ENCODE data around the gene KRT23.
"Not testable (repeated sequence)": the region's sequence is repeated elsewhere in the genome, so short reads cannot be mapped to it uniquely, and the experiment has no call there.

Gene KRT23

DNA sequence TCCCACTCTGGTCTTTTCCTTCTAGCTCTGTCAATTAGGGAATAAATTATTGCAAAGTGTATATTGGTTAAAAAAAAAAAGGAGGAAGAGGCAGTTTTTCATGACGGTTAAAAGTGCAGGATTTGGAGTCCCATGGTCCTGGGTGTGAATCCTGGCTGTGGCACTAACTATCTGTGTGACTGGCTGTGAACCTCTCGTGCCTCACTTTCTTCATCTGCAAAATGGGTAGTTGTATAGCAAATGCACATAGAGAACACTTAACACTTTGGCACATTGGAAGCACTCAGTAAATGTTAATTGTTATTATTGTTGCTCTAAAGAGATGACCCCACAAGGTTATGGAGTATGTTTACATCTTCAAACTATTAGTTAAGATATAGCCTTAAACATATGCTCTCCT is 10.5 kb upstream of the KRT23 start:
- no peak for DNase-seq

DNA sequence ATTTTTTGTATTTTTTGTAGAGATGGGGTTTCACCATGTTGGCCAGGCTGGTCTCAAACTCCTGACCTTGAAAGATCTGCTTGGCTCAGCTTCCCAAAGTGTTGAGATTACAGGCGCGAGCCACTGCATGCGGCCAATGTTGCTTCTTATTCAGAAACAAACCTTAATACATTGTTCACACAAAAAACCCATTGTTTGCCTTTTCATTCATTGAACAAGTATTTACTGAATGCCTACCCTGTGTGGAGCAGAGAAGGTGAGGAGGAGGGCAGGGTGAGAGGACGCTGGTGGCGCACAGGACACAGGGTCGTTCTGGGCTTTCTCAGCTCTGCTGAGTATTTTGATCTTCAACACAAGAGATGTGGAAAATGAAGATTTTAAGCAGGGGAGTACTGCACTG is 8.0 kb upstream of the KRT23 start:
- no peak for DNase-seq

DNA sequence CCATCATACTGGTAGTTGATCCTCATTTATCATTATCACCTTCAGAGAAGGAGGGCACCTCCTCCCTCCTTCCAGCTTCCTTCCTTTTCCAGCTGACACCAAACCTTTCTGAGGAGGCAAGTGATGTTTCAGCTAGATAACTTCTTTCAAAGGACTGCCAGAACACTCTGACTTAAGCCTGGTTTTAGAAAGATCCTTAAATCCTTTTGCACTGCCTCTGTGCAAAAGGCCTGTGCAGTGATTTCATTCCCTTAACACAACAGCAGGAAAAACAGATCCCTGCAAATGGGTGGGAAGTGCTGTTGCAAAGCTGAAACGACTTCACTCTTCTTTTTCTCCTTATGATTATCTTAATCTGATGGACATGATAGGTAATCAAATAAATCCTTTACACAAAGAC is 7.1 kb upstream of the KRT23 start:
- no peak for DNase-seq

DNA sequence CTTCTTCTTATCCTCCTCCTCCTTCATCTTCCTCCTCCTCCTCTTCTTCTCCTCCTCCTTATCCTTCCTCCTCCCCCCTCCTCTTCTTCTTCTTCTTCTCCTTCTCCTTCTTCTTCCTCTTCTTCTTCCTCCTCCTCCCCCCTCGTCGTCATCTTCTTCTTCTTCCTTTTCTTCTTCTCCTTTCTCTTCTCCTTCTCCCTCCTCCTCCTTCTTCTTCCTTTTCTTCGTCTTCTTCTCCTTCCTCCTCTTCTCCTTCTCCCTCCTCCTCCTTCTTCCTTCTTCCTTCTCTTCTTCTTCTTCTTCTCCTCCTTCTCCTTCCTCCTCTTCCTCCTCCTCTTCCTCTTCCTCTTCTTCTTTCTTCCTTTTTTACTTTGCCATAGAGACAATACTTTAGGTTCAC is 5.1 kb upstream of the KRT23 start:
- DNase-seq = no peak

DNA sequence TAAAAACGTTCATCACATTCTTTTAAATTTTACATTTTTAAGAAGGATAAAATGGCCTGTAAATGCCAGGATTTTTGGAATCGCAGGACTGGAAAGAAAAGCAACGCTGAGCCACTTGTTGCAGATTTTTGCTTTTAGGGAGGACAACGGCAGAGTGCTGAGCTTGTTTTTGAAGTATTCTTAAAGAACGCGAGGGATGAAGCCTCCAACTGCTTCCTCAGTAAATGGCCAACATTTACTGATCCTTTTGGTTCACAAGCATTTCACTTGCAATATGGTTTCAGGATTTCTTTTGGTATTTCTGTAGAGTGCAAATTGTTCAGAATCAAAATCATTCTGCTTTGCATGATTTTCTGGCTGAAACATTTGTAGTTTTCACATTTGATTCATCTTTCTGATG is 2.8 kb upstream of the KRT23 start:
- no peak for DNase-seq

DNA sequence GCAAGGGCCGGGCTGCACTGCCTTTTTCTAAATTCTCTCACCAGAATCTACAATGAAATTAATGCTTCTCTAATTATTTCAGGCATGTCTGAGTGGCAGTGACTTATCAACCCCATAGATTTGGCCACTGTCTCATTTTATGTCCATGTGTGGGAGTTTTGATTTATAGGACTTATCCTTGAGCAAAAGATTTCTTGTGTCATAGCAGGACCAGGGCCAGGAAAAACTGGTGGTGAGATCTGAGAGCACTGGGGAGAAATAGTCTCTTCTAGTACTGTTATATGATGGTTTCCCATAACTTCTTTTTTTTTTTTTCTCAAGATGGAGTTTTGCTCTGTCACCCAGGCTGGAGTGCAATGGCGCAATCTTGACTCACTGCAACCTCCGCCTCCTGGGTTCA is 1.5 kb upstream of the KRT23 start:
- DNase-seq = no peak

DNA sequence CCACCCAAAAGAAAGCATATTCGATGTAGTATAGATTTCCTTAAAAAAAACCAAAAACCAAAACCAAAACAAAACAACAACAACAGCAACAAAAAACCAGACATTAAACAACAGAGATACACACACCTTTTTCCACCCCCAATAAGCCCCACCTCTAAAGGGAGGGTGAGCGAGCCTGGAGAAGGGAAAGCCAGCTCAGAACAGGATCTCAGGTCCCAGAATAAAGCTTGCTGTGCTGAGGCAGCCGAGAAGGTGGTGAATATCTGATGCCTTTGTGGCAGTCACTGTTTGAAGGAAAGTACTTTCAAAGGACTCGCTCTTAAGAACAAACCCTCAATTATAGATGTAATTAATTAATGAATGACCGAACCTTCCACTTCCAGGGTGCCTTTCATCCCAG is 470 bp downstream of the KRT23 start:
- no peak for DNase-seq

DNA sequence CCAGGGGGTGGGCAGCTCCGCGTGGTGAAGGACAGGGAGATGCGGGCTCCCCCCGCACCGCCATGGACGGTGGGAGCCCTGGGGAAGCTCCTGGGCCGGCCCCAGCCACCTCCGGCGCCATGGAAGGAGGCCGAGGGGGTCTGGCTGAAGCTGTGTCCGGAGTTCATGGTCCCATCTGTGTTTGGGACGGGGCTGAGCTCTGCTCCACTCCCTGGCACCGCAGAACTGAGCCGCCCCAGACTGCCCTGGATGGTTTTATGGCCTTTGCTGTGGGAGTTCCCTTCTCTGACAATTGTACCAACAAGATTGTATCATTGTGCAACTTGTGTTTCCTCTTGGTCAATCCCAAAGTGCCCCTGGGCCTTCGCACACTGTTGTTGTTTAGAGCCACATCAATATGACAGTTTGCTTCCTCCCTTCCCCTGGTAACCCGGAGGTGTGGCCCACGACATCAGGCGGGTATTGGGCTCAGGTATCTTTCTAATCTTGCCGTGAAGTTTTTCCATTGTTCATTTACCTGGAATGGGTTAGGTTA is 942 bp downstream of the KRT23 start:
- DNase-seq = no peak

DNA sequence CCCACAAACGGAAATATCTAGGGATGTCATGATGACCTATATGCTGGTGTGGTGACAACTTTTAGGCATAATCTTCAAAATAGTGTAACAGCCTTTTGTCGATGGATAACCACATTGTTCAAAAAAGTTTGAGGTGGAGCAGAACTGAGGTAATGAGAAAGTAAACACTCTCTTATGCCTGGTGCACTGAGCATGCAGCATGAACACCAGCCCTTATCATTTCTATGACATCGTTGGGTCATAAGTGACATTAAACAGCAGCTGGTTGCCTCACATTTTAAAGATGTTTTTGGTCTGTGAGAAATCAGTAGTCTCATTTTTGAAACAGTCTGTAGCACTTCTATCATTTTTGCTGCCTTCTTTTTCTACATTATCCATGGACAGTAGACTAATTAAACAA is 1.8 kb downstream of the KRT23 start:
- DNase-seq = no peak

DNA sequence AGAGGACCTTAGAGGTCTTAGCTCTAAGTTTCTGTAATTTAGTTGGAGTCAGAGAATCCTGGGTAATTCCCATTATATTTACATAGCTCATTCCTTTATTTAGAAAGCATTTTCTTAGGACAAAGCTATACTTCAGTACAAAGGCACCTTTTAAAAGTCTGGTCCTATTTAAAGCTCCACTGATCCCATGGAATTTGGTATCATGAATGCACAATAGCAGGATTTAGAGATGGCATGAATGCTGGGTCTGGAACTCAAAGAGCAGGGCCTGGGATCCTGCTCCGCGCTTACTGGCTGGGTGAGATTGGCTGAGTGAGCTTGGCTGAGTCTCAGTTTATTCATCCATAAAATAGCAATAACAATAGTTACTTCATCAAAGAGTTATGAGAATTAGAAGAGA is 4.8 kb downstream of the KRT23 start:
- DNase-seq = no peak

DNA sequence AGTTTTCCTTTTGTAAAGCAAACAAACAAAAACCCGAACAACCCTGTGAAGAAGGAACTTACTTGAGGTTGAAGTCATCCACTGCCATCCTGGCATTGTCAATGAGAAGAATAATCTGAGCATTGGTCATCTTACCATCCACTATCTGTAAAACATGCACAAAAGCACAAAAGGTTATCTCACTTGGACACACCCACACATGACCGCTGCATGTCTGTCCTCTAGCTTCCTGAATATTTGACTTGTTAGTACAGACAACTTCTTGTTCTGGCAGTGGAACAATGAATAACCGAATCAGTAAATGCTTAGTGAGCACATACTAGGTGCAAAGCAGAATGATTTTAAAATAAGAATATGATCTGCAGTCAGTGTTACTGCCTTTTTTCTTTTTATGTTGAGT is 6.1 kb downstream of the KRT23 start:
- DNase-seq = no peak

DNA sequence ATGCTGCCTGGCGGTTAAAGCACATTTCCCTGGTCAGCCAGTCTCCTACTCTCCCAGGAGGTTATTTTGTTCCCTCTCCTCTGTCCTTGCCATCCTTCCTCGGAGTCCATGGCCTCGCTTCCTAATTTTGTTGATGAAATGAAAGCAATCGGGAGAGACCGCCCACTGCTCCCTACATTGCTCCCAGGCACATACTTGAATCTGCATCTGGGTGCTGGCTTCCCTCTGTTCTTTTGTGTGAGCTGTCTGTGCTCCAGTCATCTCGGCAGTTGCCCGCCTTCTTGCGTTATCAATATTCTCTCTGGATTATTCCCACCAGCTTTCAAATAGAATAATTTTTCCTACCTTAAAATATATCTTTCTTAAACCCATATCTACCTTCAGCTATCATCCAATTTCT is 11.1 kb downstream of the KRT23 start:
- no peak for DNase-seq

DNA sequence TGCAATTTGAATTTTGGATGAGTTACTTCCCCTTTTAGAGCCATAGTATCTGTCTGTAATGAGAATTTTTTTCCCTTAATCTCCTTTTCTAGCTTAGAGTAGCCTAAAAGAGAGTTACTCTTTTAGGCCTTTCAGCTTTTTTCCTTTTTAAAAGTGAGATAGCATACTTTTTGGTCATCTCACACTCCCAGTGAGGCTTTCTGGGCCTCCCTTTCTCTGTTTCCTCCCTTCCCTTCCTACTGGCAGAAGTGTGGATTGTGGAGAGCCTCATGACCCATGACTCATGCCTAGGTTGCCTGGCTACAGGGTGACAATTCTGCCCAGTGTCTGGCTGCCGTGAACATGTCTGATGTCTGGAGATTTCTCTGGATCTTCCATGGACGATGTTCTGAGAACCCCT is 15.2 kb downstream of the KRT23 start:
- peak; percentile 27 for DNase-seq

DNA sequence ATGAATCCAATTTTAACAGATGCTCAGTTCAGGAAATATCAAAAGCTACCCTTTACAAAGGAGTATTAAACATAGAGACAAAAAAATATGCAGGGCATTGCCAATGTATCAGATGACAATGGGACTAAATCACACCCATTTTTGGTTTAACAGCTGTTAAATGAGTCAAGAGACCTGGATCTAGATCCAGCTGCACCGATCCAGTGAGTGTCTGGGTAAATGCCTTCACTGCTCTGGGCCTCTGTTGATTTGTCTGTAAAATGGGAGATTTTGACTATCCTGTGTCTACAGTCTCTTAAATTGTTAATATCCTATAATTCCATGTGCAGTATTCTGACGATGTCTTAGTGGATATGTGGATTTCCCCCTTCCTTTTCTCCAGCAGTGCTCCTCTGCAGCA is 16.4 kb downstream of the KRT23 start:
- DNase-seq = no peak

DNA sequence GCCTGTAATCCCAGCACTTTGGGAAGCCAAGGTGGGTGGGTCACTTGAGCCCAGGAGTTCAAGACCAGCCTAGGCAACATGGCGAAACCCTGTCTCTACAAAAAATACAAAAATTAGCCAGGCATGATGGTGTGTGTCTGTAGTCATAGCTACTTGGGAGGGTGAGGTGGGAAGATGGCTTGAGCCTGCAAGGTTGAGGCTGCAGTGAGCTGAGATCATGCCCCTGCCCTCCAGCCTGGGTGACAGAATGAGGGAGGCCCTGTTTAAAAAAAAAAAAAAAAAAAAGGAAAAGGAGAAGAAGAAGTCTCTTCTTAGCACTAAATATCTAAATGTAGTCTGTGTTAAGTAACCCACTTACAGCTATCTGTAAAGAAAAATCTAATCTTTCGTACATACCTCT is 20.3 kb downstream of the KRT23 start:
- not testable (repeated sequence) for DNase-seq

DNA sequence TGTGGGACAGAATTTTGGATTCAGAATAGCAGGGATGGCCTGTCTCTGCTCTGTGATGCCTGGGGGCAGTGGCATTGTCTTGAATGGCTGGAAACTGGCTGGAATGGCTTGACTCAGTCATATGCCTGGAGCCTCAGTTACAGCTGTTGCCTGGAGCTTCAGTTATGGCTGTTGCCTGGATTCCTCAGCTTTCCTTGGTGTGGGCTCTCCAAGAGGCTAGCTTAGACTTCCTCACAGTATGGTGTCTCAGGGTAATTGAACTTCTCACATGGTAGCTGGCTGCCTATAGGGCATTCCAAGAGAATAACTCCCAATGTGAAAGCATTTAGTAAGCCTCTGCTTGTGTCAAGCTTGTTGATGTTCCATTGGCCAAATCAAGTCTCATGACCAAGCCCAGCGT is 21.1 kb downstream of the KRT23 start:
- DNase-seq = no peak

DNA sequence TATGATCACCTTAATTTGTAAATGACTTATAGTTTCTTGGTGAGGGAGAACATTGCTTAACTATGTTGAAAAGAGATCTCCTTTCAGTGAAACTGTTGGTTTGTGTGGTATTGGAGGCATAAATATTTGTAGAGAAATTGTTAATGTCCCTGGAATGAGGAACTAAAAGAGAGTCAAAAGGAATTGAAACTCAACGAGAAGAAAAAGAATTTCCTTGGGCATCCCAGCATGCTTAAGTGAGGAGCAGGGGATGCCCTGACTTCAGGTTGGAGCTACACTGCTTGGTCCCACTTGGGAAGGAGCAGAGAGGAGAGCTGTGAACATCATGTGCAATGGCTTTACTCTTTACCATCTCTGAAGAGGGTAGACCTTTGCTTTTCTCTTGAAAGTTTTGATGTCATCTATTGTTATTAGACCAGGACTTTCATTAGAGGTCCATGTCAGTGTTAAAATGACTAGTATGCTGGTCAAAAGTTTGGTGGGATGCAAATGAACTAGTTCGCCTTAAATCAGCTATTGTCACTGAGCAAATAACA is 21.7 kb downstream of the KRT23 start:
- DNase-seq = no peak

DNA sequence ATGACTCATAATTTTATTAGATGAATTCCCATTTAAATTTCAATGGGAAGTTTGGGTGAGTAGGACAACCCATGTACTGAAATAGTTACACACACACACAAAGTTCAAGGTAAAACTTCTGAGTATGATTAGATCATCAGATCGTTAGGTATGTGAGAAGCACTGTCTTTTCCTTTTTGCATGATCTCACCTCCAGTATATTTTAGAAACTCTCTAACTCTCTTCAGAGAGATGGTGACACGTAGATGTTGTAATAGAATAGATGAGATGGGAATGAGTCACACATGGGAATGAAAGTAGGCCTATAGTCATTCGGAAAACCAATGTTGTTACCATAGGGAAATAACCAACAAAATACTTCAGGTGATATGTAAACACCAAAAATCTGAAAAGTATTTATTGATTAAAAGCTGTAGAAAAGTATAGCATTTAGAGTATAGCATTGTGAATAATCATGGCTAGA is 22.2 kb downstream of the KRT23 start:
- no peak for DNase-seq

DNA sequence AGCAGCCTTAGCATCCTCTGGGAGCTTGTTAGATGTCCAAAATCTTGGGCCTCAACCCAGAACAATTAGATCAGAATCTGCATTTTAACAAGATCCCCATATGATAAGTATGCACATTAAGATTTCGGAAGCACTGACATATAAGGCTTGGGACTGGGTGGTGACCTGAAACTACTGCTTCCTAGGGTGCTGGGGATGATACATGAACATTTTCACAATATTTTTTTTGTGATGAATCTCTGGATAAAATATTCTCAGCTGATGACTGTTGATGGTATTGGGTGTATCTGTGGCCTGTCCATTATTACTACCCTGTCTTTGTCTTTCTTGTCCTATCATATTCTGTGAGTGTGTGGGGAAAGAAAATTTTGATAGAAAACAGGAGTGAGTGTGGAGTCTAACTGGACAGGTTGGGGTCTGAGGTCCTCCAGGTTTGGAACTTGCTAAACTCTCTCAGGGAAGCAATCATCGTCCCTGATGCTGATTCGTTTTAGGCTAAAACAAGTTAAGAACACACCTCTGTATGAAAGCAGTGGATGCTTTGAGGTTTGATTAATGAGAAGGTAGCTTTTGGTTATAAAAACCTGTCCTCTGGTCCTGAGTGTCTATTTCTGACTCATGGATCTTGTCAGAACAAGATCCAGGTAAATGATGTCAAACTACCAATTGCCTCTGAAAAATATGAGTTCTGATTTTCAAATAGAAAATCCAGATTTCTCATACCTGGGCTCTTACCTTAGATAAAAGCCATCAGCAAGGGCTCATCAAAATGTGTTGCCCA is 23.2 kb downstream of the KRT23 start:
- no peak for DNase-seq

DNA sequence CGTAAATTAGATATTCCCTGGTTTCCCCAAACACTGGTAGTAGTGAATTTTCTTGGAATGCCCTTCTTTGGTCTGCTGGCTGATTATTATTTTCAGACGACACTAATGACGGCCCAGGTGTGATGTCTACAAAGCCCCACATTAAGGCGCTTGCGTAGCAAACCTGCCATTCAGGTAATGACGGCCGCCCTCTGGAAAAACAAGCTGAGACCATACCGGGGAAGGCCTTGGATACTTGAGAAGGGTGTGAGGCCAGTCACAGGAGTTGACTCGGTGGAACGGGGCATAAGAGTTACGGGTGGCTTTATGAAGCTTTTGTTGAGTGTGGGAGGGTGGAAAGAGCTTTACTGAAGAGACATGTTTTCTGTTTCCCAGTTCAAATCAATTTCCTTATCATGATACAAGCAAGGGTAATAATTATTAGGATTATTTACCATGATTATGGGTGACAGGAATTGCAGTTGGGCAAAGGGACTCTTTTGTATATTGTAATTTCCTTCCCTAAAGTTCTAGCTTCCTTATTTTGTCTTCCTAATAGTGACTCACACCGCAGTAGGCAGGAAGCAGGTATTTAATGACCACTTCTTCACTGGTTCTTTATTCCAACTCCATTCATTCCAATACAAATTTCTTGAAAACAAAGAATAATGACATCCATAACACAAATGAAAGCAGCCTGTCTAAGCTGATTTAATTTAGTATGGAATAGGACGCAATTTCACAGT is 24.8 kb downstream of the KRT23 start:
- no peak for DNase-seq

DNA sequence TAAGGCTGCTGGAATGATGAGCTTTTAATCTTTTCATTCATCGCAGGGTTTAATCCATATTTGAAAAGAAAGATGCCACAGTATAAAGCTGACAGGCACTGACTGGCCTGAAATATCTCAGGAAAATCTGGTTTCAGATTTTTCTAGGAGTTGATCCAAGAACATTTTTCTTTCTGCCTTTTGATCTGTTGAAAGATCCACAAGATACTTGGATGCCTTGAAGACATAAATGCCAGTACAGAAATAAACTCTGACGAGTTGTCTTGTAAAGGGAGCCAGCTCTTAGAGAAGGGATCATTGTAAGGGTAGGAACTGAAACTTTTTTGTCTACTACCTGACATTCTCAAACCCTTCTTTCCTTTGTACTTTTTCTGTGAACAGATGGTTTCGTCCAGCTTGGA is 27.0 kb downstream of the KRT23 start:
- no peak for DNase-seq

DNA sequence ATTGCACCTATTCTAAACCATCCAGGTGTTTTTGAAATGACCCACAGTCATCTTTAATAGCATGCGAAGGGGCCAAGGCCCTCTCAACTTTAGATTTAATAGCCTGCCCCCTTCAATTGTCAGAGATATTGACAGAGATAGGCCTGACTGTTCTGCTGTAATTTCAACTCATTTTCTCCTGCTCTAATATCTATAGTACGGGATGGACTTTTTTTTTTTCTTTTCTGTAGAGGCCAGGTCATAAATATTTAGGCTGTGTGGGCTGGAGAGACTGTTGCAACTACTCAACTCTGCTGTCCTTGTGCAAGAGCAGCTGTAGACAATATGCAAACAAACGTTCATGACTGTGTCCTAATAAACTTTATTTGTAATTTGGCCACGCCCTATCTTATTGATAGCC is 27.7 kb downstream of the KRT23 start:
- DNase-seq = no peak

DNA sequence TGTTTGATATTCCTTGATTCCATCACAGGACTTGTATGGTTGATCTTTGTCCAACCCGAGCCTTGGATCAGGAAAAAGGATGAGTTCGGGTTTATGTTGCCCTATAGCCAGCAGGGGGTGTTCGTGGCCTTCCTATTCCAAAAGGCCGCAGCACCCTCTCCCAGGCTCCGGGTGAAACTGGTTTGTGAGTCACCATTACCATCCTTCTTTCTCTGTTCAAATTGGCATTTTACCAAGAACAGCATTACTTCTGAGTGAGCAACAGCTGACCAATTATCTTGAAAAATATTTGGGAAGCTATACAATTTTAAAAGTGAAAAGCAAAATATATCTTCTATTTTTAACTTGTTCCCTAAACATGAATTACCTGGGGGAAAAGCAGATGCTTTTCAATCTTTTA is 28.1 kb downstream of the KRT23 start:
- DNase-seq = peak; percentile 86

DNA sequence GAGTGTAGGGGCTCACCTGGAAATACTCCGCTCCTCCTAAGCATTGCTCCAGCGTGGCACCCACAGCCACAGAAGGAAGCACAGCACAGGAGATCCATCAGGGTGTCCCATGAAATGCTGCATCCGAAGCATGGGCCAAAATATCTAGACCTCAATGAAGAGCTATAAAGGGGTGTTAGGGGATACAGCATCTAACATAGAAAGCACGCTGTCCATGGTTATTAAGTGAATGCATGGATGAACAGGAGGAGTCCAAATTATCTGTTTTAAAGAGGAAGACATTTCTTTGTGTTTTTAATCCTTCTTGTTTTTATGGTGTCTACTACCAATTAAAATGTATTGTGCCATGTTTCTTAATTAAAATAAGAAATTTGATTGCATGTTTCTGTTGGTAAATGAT is 30.8 kb downstream of the KRT23 start:
- DNase-seq = no peak

Data from T1000 (cell line).